ENCODE data around the gene SLC66A2. TPM values are rescaled to one million over a fixed set of nuclear protein-coding genes. Genes with fewer than 3 reads are reported as not detected.

Gene SLC66A2
- total and polyA plus RNA-seq, 10 of the 15 experiments (the other 5 are each of a cell fraction or from before 2014, with no cell fraction given): 0.69 to 42.5 (median 14.8) TPM

GRCh38 chr18:79988451-79989194 lies 37.2 kb upstream of the SLC66A2 start, which contains the start of gene TXNL4A (continued):
- no peak for TF ChIP-seq USF2 (IDR thresholded peaks at IDR 0.05; ENCODE audit: borderline replicate concordance, low read depth, low read length)
- TF ChIP-seq FOXM1 (IDR thresholded peaks at IDR 0.05; ENCODE audit: low read depth, low read length): no peak
- peak; percentile 48; the same call in 1 of the 2 replicates for TF ChIP-seq MAX (IDR thresholded peaks at IDR 0.05; ENCODE audit: low read depth, low read length)
- TF ChIP-seq STAT3 (IDR thresholded peaks at IDR 0.05; ENCODE audit: low read depth, low read length): no peak
- no peak for TF ChIP-seq E2F8 (IDR thresholded peaks at IDR 0.05; ENCODE audit: low read depth, partially characterized antibody)
- no peak for TF ChIP-seq CUX1 (IDR thresholded peaks at IDR 0.05; ENCODE audit: insufficient replicate concordance, low read depth, low read length)
- TF ChIP-seq SIN3A (IDR thresholded peaks at IDR 0.05; ENCODE audit: low read depth, low read length): peak; percentile 56; the same call in 1 of the 2 replicates
- no peak for TF ChIP-seq ZBTB4 (CRISPR knock-in tag; IDR thresholded peaks at IDR 0.05)
- no peak for TF ChIP-seq HDAC2 (IDR thresholded peaks at IDR 0.05)
- no peak for TF ChIP-seq ETV6 (conservative IDR thresholded peaks at IDR 0.05 in 1 of 2, IDR thresholded peaks at IDR 0.05 in 1 of 2; ENCODE audit: borderline replicate concordance in 1 of 2, low read depth in 1 of 2)
- TF ChIP-seq DPF2 (IDR thresholded peaks at IDR 0.05): no peak
- peak; percentile 39; the same call in 1 of the 2 replicates for TF ChIP-seq NRF1 (conservative IDR thresholded peaks at IDR 0.05; ENCODE audit: low read depth, low read length)
- TF ChIP-seq RFX5 (IDR thresholded peaks at IDR 0.05; ENCODE audit: low read depth, low read length): 0 out of 2 replicates have a peak, but pooled peaks have one; percentile 43
- no peak for TF ChIP-seq PAX8 (IDR thresholded peaks at IDR 0.05)
- TF ChIP-seq NBN (IDR thresholded peaks at IDR 0.05): no peak
- TF ChIP-seq NR2C2 (IDR thresholded peaks at IDR 0.05; ENCODE audit: borderline replicate concordance, control insufficient read depth, insufficient read length, low read depth): no peak
- no peak for TF ChIP-seq ZNF24 (IDR thresholded peaks at IDR 0.05)

Data from GM12878 (cell line).